Pulmonary artery endothelial cell (primary cell): ENCODE results near the gene IL9. TPM values are rescaled to one million over a fixed set of nuclear protein-coding genes. Genes with fewer than 3 reads are reported as not detected.

Source experiments
- DNase-seq: peaks from one replicate; pipeline ENCODE4 v3.0.0-alpha.2; 2011; ENCODE audit warnings: low read depth, low spot score
- total RNA-seq: library from RNA; depleted of rRNA; stranded (reverse); fragments of >200 nt; gene quantifications from 2 replicates; pipeline ENCODE4 v1.2.3, GENCODE V29; 2014

Gene IL9
- not detected in 2 replicates for total RNA-seq

DNA sequence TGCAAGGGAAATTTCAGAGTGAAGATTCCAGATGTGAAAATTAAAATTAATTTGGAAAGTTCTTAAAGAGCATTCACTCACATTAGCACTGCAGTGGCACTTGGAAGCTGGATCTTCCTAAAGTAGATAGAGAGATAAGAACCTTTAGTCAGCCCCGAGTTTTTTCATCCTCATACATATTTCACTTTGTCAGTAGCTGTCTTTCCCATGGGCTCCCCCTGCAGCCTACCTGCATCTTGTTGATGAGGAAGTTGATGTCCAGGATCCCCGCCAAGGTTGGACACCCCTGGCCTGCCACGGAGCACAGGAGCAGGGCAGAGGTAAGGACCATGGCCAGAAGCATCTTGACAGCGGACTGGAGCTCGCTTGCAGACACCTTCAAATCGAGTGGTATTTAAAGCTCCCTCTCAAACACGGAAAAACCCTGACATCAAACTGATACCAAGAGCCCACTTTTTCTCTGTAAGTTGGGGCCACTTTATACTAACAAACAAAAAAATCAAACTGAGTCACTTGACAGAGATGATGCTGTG, at the start of gene IL9:
Gene IL9, minus strand, starts transcription at position 368 of the 533 bp plus-strand sequence. Its CDS starts 25 bp downstream, at position 343.
- DNase-seq, result no peak

GRCh38 chr5:135944967-135945560, 49.4 kb upstream of the IL9 start:
- DNase-seq, result peak; percentile 43

GRCh38 chr5:135944564-135944963, 48.9 kb upstream of the IL9 start:
- DNase-seq, result no peak

- DNase-seq, result no peak
These were observed 46.6 kb upstream of the IL9 start for GRCh38 chr5:135942202-135942771.

DNA sequence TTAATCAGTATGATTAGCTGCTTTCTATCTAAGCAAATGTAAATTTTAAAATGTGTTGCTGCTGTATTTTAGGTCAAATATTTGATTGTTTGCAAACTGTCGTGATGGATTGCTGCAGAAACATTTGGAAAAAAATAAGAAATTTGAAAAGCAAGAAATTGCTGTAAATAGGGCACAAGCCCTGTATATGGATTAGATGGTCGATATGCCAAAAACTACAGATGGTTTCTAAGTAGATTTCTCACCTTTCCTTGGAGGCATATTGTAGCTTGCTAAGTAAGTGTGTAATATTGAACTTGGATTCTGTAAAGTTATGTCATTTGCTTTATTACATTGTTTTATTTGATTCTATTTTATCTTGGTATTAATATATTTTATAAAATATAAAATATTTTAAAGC, 46.1 kb upstream of the IL9 start:
- no peak for DNase-seq

DNA sequence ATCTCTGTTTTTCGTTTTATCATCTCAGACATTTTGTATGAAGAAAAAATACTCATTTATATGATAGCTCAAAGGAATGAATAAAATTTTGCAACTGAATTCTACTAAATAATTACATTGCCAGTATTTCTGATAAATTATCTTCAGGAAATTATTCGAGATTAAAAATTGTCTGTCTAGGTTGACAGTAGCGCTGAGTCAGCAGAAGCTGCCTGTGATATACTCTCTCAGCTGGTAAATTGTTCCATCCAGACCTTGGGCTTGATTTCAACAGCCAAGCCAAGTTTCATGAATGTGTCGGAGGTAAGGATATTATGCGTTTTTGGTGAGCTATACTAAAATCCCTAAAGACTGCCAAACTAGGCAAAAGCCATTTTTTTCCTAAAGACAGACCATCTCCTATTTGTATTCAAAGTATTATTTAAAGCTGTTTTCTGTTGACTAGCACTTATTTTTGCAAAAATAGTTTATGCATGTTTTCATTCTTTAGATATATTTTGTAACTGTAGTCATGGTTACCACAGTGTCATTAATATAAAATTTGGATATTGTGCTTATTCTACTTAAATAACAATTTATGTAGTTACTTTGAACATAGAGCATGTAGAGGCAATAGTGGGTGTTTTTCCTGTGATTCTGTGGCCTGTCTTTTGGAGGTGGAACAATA, 41.7 kb upstream of the IL9 start:
- DNase-seq, result no peak

DNA sequence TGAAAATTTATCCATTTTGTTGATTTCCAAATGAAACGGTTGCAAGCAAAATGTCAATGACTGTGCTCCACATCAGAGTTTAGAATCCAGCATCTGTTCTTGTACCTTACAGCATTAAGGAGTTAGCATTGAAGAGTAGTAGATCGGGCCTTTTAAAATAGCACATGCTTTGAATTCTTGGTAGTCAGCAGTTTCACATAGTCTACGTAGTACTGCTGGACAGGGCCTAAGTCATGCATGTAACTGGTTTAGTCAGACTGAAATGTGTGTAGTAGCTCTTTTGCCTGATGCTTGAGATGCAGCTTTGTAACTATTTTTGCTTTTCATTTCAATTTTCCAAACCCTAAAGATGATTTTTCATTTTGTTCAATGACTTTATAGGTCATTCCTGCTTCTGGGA, 39.3 kb upstream of the IL9 start:
- DNase-seq, result no peak

DNA sequence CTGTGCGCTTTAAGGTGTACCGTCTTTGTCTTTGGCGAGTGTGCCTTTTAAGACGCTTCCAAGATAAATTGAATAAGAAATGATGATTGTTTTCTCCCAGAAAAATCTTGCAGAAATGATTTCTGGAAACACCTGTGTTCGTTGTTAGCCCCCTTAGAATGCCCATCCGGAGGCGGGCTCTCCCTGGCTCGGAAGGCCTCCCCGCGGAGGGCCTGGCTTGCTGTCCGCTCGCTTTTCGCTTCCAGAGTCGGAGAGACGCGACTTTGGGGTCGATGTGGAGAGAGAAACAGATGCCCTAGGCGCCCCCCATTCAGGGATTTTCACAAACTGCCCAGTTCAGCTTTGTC, 35.3 kb upstream of the IL9 start:
- DNase-seq, result no peak

DNA sequence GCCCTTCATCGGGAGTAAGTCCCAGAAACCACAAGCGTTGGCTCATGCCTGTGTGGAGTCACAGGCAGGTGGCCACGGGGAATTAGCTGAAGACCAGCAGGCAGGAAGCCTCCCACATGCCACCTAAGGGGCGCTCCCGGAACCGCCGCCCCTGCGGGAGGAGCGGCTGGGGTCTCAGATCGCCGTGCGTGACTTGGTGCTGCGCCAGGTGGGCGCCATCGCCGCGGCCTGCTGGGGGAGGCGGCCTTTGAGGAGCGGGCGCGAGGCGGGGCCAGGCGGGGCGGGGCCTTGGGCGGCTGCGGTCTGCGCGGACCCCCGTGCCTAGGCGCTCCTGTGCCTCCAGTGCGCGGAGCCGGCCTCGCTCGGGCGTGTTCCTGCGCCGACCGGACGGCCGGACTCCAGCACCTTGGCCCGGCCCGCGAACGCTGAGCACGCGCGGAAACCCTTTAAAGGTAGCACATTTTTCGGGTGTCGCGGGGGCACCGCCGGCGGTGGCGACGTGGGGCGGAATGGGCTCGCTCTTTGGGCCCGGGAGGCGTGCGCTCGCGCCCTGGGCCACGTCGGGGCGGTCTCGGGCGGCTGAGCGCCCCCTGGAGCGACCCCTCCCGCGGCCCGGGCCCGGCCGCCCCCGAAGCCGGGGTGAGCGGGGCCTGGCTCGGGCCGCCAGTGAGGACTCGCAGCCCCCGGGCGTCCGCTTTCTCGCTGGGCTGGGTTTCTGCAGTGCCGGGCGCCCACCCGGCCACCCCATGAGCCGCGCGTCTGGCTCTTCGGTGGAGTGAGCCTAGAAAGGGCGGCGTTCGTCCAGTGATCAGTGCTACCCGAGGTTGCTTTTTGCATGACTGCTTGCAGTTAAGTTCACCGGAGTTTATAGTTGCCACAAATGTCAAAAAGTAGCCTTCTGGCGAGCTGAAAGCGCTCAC, 34.6 kb upstream of the IL9 start:
- DNase-seq, result no peak

DNA sequence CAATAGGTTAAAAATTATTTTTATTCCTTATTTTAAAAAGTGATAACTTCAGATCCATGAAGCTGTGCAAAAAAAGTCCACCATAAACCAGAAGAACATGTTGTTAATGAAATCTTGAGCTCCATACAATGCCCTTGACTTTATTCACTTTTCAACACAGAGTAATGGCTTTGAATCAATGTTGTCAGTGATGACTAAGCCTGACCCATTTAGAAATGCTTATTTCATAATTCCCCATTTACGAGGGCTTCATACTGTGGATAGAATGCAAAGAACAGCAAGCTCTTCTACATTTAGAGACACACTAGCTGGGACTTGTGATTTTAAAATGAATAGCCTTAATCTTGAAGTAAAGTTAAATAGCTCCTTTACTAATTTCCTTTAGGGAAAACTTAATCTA, 25.7 kb upstream of the IL9 start:
- no peak for DNase-seq

- DNase-seq, result no peak
These were observed 24.6 kb upstream of the IL9 start for GRCh38 chr5:135920199-135920598.

- no peak for DNase-seq
These were observed 21.1 kb upstream of the IL9 start for GRCh38 chr5:135916638-135917263.

DNA sequence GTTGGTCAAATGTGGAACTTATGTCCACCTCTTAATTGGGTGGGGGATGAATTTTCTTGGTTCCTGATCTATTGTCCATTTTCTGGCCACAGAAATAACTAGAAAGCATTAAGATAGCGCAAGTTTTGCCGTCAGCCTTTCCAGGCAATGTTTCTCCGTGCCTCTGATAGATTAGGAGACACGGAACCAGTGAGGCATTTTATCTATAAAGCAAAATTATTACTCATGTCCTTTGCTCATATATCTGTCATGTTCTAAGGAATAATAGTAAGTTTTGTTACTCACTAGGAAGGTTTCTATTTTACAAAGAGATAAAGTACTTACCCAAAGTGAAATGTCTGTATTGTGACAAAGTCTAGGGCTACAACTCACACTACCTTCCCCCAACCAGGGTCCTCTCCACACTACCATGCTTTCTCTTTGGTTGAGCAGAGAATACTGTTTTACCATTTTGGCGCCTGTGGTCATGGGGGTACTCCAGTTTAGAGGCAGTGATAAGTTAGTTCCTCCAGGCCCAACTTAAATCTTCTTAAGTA, 19.9 kb upstream of the IL9 start:
- no peak for DNase-seq

DNA sequence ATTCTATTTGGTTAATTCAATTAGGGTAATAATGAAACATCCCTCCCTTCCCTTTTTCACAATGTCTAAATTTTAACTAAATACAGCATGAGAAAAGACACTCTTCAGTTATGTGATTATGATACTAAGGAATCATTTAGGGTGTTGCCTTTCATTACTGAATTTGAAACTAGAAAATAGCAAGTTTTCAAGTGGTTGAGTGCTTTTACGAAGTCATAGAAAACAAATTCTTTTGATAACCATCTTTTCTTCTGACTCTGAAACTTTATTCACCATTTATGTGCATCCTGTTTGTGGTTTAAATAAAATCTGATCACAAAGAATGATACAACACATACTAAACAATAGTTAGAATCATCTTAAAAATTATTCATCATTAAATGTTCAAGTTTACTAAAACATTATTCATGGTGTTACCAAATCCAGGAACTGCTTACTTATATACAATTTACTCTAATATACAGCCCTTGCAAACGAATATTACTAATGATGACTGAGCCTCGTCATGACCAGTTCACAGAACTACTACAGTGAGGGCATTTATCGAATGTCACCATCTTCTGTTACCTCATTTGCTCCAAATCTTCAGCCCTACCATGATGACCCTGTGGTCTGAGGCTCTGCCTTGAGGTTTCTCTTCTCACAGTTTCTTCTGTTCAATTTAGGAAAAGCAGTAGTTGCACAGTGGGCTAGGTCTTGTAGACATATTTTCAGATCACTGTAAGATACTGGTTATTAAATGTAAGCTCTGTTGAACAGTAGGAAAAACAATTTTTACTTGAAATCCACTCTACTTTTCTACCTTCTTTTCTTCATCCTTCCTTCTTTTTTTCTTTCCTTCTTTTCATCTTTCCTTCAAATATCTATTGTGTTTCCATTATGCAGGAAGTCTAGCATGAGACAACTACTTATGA, 18.3 kb upstream of the IL9 start:
- DNase-seq, result no peak

DNA sequence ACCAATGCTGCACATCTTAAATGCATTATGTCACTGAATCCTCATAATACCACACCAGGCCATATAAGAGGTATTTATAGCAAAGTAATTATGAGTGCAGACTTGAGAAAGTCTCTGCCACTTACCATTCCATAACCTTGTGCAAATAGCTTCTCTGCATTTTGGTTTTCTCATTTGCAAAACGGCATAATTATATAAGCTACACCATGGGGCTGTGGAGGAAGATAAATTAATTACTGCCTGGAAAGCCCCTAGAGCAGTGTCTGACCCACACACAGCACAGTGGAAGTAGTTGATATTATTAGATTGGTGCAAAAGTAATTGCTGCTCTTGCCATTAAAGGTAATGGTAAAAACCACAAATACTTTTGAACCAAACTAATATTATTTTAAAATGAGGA, 9.5 kb upstream of the IL9 start:
- no peak for DNase-seq

DNA sequence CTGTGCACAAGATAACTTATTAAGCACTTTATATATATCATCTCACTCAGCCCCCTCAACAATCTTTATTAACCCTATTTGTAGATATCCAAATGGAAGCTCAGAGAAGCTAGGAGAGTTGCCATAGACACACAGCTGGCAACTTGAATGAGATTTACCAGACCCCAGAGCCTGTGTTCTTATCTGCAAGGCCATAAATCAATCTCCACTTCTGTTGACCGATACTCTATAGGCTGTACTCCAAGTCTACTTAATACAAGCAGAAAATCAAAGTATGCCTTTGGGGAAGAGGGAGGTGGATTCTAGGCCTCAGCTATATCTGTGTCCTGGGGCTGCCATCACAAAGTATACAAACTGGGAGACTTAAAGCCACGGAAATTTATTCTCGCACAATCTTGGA, 6.0 kb upstream of the IL9 start:
- no peak for DNase-seq

DNA sequence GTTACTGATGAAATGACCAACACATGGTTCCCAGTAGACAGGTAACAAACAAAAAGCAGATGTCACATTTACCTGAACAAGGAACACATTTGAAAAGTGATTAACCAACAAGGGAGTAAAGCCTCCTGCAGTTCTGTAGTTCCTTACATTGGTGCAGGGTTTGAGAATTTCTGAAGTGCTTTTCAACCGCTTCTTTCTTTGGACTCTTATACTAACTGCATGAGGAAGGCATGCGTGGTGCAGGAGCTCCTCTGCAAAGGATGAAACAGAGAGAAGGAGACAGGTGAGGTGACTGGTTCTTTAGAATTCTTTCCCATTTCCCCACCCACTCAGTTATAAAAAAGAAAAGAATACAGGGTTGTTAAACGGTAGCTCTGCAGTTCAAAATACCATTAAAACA, 4.6 kb upstream of the IL9 start:
- no peak for DNase-seq

DNA sequence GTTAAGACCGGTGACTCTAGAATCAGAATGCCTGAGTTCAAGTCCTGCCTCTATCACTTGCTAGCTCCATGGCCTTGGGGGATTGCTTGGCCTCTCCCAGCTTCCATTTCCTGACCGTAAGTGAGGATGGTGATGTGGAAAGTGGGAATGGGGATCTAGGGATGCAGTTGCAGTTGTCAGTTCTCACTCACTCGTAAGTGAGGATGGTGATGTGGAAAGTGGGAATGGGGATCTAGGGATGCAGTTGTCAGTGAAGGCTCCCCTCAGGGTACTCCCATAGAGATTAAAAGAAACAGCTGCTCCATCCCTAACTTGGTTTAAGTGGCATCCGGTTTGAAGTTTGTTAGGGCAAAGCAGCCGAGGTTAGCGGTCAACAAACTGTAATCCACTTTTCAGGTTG, 3.0 kb upstream of the IL9 start:
- no peak for DNase-seq

- no peak for DNase-seq
These were observed 852 bp downstream of the IL9 start for GRCh38 chr5:135894789-135895188.

DNA sequence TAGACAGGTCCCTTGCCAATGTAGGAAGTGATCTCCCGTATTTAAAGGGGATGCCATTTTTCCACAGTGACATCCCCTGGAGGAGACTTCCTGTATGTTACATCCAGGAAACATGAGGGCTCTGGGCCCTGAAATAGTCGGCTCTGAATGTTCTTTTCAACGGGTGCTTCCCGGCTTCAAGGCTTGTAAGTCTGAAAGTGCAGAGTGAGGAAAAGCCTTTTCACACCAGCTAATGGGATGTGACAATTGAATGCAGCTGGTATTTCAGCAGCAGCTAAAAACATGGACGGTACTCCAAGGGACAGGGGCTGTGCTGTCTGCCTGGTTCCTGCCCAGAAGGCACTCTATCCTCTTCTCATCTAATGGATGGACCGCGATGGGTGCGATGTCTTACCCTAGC, 1.4 kb downstream of the IL9 start:
- DNase-seq, result no peak
